ENCODE data around the gene BAD. TPM values are rescaled to one million over a fixed set of nuclear protein-coding genes. Genes with fewer than 3 reads are reported as not detected.
"Not testable (repeated sequence)": the region's sequence is repeated elsewhere in the genome, so short reads cannot be mapped to it uniquely, and the experiment has no call there.

BAD gene
- total RNA-seq, 3 donors from 2014 or later (not counting 1 experiment from before 2014, with no cell fraction given): 30.6 to 35.8 (median 31.6) TPM

DNA sequence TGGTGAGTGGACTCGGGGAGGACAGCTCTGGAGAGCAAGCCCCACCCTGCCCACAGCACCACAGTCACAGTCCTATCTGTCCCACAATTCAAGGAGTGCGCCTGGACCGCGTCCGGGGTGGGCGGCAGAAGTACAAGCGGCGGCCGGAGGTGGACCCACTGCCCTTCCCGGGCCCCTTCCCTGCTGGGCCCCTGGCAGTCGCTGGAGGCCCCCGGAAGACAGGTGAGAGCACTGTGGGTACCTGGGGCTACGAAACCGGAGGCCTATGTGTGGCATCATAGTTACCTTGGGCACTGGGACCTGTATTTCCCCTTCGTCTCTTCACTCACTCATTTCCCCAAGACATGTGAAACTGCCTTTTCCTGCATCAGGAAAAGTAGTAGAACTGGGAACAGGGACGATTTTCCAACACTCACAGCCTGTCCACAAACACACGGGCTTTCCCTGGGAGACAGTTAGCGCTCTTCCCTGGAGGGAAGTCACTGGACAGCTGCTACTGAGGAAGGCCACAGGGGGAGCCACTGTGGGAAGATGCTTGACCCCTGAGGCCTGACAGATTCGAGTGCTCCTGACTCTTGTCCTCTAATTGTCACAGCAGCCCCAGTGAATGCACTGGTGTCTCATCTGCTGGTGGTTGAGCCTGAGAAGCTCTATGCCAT, 29.8 kb upstream of the BAD start:
- ATAC-seq (no peak), DNase-seq (no peak)
- Histone ChIP-seq H3K9me3 (ENCODE audit: control insufficient read depth, insufficient read depth, low read length) (no peaks in the 10 kb centered on the region), H3K27ac (ENCODE audit: low read length) (no peak overlapping the region), H3K4me1 (ENCODE audit: control insufficient read depth, insufficient read depth, low read length) (peaks cover 25% of the 10 kb centered on the region), H3K27me3 (ENCODE audit: control insufficient read depth, insufficient read depth, low read length) (no peaks in the 10 kb centered on the region), H3K4me3 (ENCODE audit: low read length) (no peak overlapping the region), H3K36me3 (ENCODE audit: control insufficient read depth, insufficient read depth, low read length) (peaks cover 26% of the 10 kb centered on the region)
- no peaks in the 10 kb centered on the region for H3K9me3 Mint-ChIP-seq
- no peaks in the 10 kb centered on the region for H3K36me3 Mint-ChIP-seq
- H3K4me1 Mint-ChIP-seq: peaks cover 39 to 40% of the 10 kb centered on the region in 2 donors
- TF ChIP-seq, protein P1, sequence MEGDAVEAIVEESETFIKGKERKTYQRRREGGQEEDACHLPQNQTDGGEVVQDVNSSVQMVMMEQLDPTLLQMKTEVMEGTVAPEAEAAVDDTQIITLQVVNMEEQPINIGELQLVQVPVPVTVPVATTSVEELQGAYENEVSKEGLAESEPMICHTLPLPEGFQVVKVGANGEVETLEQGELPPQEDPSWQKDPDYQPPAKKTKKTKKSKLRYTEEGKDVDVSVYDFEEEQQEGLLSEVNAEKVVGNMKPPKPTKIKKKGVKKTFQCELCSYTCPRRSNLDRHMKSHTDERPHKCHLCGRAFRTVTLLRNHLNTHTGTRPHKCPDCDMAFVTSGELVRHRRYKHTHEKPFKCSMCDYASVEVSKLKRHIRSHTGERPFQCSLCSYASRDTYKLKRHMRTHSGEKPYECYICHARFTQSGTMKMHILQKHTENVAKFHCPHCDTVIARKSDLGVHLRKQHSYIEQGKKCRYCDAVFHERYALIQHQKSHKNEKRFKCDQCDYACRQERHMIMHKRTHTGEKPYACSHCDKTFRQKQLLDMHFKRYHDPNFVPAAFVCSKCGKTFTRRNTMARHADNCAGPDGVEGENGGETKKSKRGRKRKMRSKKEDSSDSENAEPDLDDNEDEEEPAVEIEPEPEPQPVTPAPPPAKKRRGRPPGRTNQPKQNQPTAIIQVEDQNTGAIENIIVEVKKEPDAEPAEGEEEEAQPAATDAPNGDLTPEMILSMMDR (IDR thresholded peaks at IDR 0.05): no peak
- no peak overlapping the region for H3K4me3 Mint-ChIP-seq
- H3K27me3 Mint-ChIP-seq (ENCODE audit: low read depth in 2 of 2): no peaks in the 10 kb centered on the region
- 94% methylated on average over 19 of the region's 19 CpGs for WGBS (ENCODE audit: insufficient coverage)
- intact Hi-C loops (cut with micrococcal nuclease): no loop called here
- no peak overlapping the region for H3K27ac Mint-ChIP-seq

- Mint-ChIP-seq H3K9me3 (no peaks in the 10 kb centered on the region), H3K27ac (peak overlapping the region; percentile 56 to 60), H3K27me3 (ENCODE audit: low read depth in 2 of 2) (no peaks in the 10 kb centered on the region), H3K4me1 (peaks cover 33% of the 10 kb centered on the region in 2 donors), H3K4me3 (no peak overlapping the region), H3K36me3 (no peaks in the 10 kb centered on the region)
- H3K27ac ChIP-seq (ENCODE audit: low read length): no peak overlapping the region
- no peaks in the 10 kb centered on the region for H3K9me3 ChIP-seq (ENCODE audit: control insufficient read depth, insufficient read depth, low read length)
- peaks cover 26% of the 10 kb centered on the region for H3K36me3 ChIP-seq (ENCODE audit: control insufficient read depth, insufficient read depth, low read length)
- ATAC-seq (no peak), DNase-seq (no peak)
- TF ChIP-seq, protein P1 (IDR thresholded peaks at IDR 0.05): no peak
- no peak overlapping the region for H3K4me3 ChIP-seq (ENCODE audit: low read length)
- intact Hi-C loops (cut with micrococcal nuclease): no loop called here
- H3K4me1 ChIP-seq (ENCODE audit: control insufficient read depth, insufficient read depth, low read length): peaks cover 18% of the 10 kb centered on the region
- WGBS (ENCODE audit: insufficient coverage): 93% methylated on average over 16 of the region's 18 CpGs
- H3K27me3 ChIP-seq (ENCODE audit: control insufficient read depth, insufficient read depth, low read length): no peaks in the 10 kb centered on the region
Observed at GRCh38 chr11:64313491-64314145, 29.2 kb upstream of the BAD start.

DNA sequence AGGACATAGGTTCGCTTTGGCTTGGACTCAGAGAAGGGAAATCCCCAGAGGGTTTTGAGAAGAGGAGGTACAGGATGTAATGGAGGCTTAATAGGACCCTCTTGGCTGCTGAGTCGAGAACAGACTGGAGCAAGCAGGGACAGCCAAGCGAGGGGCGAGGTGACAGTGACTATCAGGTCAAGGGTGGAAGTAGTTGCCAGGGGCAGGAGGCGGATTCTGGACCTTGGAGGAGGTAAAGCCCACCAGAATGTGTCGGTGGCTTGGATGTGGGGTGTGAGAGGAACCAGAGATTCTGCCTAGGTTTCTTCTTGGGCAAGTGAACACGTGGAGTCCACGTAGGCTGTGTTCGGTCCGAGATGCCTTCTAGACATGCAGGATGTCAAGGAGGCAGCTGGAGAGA, 28.5 kb upstream of the BAD start:
- Histone ChIP-seq H3K27me3 (ENCODE audit: control insufficient read depth, insufficient read depth, low read length) (no peaks in the 10 kb centered on the region), H3K27ac (ENCODE audit: low read length) (no peak overlapping the region), H3K4me1 (ENCODE audit: control insufficient read depth, insufficient read depth, low read length) (peaks cover 12% of the 10 kb centered on the region), H3K4me3 (ENCODE audit: low read length) (no peak overlapping the region), H3K36me3 (ENCODE audit: control insufficient read depth, insufficient read depth, low read length) (peaks cover 26% of the 10 kb centered on the region), H3K9me3 (ENCODE audit: control insufficient read depth, insufficient read depth, low read length) (no peaks in the 10 kb centered on the region)
- Mint-ChIP-seq H3K27ac (peak overlapping the region; percentile 56 to 60), H3K9me3 (no peaks in the 10 kb centered on the region), H3K4me3 (peak overlapping the region; percentile 25), H3K36me3 (no peaks in the 10 kb centered on the region), H3K27me3 (ENCODE audit: low read depth in 2 of 2) (no peaks in the 10 kb centered on the region), H3K4me1 (peaks cover 26 to 27% of the 10 kb centered on the region in 2 donors)
- WGBS (ENCODE audit: insufficient coverage): 96% methylated on average over 10 of the region's 10 CpGs
- ATAC-seq (no peak), DNase-seq (no peak)
- intact Hi-C loops (cut with micrococcal nuclease): no loop called here
- TF ChIP-seq, protein P1 (IDR thresholded peaks at IDR 0.05): no peak

DNA sequence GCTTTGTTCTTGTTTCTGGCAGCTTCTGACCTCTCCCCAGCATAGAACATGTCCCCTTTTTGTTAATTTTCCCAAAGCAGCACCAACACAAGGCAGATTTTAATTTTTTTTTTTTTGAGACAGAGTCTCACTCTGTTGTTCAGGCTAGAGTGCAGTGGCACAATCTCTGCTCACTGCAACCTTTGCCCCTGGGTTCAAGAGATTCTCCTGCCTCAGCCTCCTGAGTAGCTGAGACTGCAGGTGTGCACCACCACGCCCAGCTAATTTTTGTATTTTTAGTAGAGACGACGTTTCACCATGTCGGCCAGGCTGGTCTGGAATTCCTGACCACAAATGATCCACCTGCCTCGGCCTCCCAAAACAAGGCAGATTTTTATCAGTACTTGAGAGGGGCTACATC, 23.3 kb upstream of the BAD start:
- H3K4me3 ChIP-seq (ENCODE audit: low read length); H3K36me3 Mint-ChIP-seq; H3K9me3 ChIP-seq (ENCODE audit: control insufficient read depth, insufficient read depth, low read length); H3K36me3 ChIP-seq (ENCODE audit: control insufficient read depth, insufficient read depth, low read length); H3K27me3 ChIP-seq (ENCODE audit: control insufficient read depth, insufficient read depth, low read length); H3K27ac ChIP-seq (ENCODE audit: low read length); H3K27me3 Mint-ChIP-seq (ENCODE audit: low read depth in 2 of 2); H3K9me3 Mint-ChIP-seq; DNase-seq; ATAC-seq: not testable (repeated sequence)
- peak overlapping the region; percentile 38 for H3K4me3 Mint-ChIP-seq
- 91% methylated on average over 5 of the region's 5 CpGs for WGBS (ENCODE audit: insufficient coverage)
- H3K4me1 Mint-ChIP-seq: peaks cover 20 to 29% of the 10 kb centered on the region in 2 donors
- H3K4me1 ChIP-seq (ENCODE audit: control insufficient read depth, insufficient read depth, low read length): peaks cover 32% of the 10 kb centered on the region
- intact Hi-C loops (cut with micrococcal nuclease): loop anchor here (5.0 kb wide), 1 partner anchor 35 kb away; the partner anchor contains the start of gene CCDC88B
- H3K27ac Mint-ChIP-seq: peak overlapping the region; percentile 44 to 97

Data from natural killer cell (primary cell).